ENCODE results near the gene TTC38. TPM values are rescaled to one million over a fixed set of nuclear protein-coding genes. Genes with fewer than 3 reads are reported as not detected.

Gene TTC38
- total RNA-seq, 2 experiments from 2014 or later, result 5.2 to 5.8 TPM

DNA sequence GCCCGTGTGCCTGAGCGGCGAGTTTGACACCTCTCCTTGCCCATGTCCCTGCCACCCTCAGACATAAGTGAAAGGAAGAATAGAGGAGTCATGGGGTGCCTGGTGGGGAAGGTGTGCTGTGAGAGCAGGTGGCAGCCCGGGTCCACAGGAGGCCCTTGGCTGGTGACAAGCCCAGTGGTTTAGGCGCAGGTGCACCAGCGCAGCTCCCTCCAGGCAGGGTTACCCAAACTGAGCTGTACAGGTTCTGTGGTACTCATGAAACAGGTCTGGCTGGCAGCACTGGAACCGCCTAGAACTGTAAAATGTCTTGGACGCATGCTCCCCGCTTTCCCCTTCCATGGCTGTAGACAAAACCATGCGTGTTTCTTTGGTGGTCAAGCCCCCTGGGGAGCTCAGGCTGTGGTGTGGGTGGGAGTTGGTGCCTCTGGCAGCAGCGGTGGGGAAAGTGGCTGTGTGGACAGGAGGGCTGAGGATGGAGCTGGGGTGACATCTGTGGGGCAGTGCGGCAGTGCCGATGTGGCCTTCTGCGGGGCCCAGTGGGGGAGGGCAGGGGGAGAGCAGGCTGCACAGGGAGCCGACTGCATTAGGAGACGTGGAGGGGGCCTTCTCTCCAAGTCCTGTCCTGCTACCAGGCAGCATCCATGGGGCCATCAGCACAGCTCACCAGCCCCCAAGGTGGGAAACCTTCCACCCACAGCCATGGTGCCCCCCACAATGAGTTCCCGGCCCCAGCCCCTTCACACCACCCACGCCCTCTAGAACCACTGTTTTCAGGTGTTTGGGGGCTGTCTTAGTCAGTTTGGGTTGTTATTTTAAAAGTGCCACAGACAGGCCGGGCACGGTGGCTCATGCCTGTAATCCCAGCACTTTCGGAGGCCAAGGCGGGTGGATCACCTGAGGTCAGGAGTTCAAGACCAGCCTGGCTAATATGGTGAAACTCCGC lies 23.3 kb downstream of the TTC38 start:
- ChIA-PET POLR2A (no interaction called here), CTCF (interaction anchor here (0.6 kb wide), 1 partner anchor 41 kb away, joined by 3 read pairs; the partner anchor contains the start of gene CDPF1)
- intact Hi-C loops (cut with DNase I, micrococcal nuclease), result loop anchor here (10.0 kb wide), 2 partner anchors 256 to 616 kb away; partner anchors contain the start of gene ATXN10 (in 1 of the 2)
- Mint-ChIP-seq H3K4me3 (no peak overlapping the region), H3K27me3 (no peaks in the 10 kb centered on the region), H3K9me3 (ENCODE audit: low read depth) (no peaks in the 10 kb centered on the region), H3K27ac (no peak overlapping the region), H3K36me3 (ENCODE audit: low read depth) (peaks cover 5% of the 10 kb centered on the region), H3K4me1 (peaks cover 21% of the 10 kb centered on the region)
- no peak for ATAC-seq
- DNase-seq, result no peak

DNA sequence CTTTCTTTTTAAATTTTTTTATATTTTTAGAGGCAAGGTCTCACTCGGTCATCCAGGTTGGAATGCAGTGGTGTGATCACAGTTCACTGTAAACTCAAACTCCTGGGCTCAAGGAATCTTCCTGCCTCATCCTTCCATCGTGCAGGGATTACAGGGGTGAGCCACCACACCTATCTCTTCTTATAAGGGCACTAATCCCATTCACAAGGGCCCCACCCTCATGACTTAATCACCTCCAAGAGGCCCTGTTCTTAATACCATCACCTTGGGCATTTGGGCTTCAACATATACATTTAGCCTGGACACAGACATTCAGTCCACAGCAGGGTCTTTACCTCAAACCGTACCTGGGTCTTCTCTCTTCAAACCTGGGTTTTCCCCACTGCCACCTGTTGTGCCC lies 24.4 kb downstream of the TTC38 start:
- ChIA-PET POLR2A (no interaction called here), CTCF (no interaction called here)
- ATAC-seq (no peak), DNase-seq (no peak)
- intact Hi-C loops (cut with DNase I, micrococcal nuclease), result loop anchor here (10.0 kb wide), 2 partner anchors 257 to 617 kb away; partner anchors contain the start of gene ATXN10 (in 1 of the 2)
- H3K9me3 Mint-ChIP-seq (ENCODE audit: low read depth), result no peaks in the 10 kb centered on the region
- peaks cover 26% of the 10 kb centered on the region for H3K4me1 Mint-ChIP-seq
- no peaks in the 10 kb centered on the region for H3K27me3 Mint-ChIP-seq
- peaks cover 6% of the 10 kb centered on the region for H3K36me3 Mint-ChIP-seq (ENCODE audit: low read depth)
- no peak overlapping the region for H3K27ac Mint-ChIP-seq
- no peak overlapping the region for H3K4me3 Mint-ChIP-seq

DNA sequence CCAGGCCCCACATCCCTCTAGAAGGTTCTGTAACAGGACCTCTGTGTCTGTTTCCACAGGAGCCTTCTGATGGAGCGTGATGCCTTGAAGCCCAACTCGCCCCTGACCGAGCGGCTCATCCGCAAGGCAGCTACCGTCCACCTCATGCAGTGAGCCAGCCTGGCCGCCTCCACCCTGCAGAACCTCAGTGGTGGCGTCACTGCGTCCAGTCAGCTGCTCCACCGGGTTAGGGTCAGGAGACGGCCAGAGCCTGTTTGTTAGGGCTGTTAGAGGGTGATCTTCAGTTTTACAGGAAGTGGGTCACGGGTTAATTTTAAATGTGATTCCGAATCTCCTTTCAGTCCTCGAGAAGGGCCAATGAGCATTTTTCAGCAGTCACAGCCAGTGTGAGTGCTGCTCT lies 24.9 kb downstream of the TTC38 start:
- POLR2A ChIA-PET, result no interaction called here
- intact Hi-C loops (cut with DNase I, micrococcal nuclease), result loop anchor here (10.0 kb wide), 2 partner anchors 258 to 618 kb away; partner anchors contain the start of gene ATXN10 (in 1 of the 2)

DNA sequence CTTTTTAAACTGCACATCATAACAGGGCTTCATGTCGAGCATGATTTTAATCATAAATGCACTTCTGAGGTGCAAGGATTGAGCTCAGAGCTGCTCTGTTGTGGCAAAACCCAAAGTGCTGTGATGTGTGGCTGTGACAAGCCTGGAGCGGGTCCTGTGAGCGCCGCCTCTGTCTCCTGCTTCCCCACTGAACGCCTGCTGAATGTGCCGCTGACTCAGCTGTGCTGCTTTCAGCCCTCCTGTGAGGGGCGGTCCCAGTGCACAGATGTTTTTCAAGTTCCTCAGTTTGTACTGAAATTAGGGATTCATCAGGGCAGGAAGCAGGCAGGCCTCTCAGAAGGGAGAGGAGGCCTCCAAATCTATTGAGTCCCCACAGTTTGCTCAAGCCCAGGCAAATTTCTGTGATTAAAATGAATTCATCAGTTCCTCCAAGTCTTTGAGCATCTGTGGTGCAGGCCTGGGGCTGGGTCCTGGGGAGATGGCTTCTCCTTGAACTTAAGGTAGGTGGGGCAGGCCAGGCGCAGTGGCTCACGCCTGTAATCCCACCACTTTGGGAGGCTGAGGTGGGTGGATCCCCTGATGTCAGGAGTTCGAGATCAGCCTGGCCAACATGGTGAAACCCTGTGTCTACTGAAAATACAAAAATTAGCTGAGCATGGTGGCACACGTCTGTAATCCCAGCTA lies 25.9 kb downstream of the TTC38 start:
- H3K27ac Mint-ChIP-seq, result peak overlapping the region; percentile 5
- no peak overlapping the region for H3K4me3 Mint-ChIP-seq
- H3K4me1 Mint-ChIP-seq, result peaks cover 30% of the 10 kb centered on the region
- POLR2A ChIA-PET, result no interaction called here
- CTCF ChIA-PET, result interaction anchor here (0.6 kb wide), 1 partner anchor 23 kb away, joined by 3 read pairs; no protein-coding TSS in a partner anchor
- H3K27me3 Mint-ChIP-seq, result peaks cover 2% of the 10 kb centered on the region
- H3K9me3 Mint-ChIP-seq (ENCODE audit: low read depth), result no peaks in the 10 kb centered on the region
- no peak for ATAC-seq
- peaks cover 16% of the 10 kb centered on the region for H3K36me3 Mint-ChIP-seq (ENCODE audit: low read depth)
- DNase-seq, result peak; percentile 61
- intact Hi-C loops (cut with DNase I, micrococcal nuclease), result loop anchor here (10.0 kb wide), 2 partner anchors 259 to 619 kb away; partner anchors contain the start of gene ATXN10 (in 1 of the 2)

More for the DNA sequence above, 24.9 kb downstream of the TTC38 start:
- no peak overlapping the region for H3K4me3 Mint-ChIP-seq
- peaks cover 11% of the 10 kb centered on the region for H3K36me3 Mint-ChIP-seq (ENCODE audit: low read depth)
- CTCF ChIA-PET, result no interaction called here
- no peak overlapping the region for H3K27ac Mint-ChIP-seq
- no peaks in the 10 kb centered on the region for H3K9me3 Mint-ChIP-seq (ENCODE audit: low read depth)
- ATAC-seq (no peak), DNase-seq (no peak)
- peaks cover 29% of the 10 kb centered on the region for H3K4me1 Mint-ChIP-seq
- no peaks in the 10 kb centered on the region for H3K27me3 Mint-ChIP-seq

DNA sequence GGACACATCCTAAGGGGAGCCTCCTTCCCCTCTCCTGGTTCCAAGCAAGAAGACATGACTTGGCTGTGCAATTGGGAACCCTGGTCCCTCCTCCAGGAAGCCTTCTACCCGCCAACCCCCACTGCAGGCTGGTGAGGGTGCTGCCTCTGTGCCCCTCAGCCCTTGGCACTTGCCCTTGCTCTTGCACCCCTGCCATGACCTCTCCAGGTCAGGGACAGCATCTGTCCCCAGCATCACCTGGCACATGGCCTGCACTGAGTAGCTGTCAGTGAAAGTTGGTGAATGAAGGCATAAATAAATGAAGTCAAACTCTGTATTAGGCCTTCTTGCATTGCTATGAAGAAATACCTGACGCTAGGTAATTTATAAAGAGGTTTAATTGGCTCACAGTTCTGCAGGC lies 27.0 kb downstream of the TTC38 start:
- H3K4me3 Mint-ChIP-seq, result peak overlapping the region; percentile 90
- no peak for DNase-seq
- POLR2A ChIA-PET, result interaction anchor here (0.7 kb wide), 1 partner anchor 308 kb away, joined by 3 read pairs; no protein-coding TSS in a partner anchor
- ATAC-seq, result no peak
- CTCF ChIA-PET, result interaction anchor here (1.5 kb wide), 1 partner anchor 45 kb away, joined by 7 read pairs; the partner anchor contains the start of gene CDPF1
- no peaks in the 10 kb centered on the region for H3K9me3 Mint-ChIP-seq (ENCODE audit: low read depth)
- intact Hi-C loops (cut with DNase I, micrococcal nuclease), result loop anchor here (10.0 kb wide), 2 partner anchors 260 to 620 kb away; partner anchors contain the start of gene ATXN10 (in 1 of the 2)
- H3K27me3 Mint-ChIP-seq, result peaks cover 4% of the 10 kb centered on the region
- peak overlapping the region; percentile 76 for H3K27ac Mint-ChIP-seq
- peaks cover 33% of the 10 kb centered on the region for H3K4me1 Mint-ChIP-seq
- peaks cover 26% of the 10 kb centered on the region for H3K36me3 Mint-ChIP-seq (ENCODE audit: low read depth)

DNA sequence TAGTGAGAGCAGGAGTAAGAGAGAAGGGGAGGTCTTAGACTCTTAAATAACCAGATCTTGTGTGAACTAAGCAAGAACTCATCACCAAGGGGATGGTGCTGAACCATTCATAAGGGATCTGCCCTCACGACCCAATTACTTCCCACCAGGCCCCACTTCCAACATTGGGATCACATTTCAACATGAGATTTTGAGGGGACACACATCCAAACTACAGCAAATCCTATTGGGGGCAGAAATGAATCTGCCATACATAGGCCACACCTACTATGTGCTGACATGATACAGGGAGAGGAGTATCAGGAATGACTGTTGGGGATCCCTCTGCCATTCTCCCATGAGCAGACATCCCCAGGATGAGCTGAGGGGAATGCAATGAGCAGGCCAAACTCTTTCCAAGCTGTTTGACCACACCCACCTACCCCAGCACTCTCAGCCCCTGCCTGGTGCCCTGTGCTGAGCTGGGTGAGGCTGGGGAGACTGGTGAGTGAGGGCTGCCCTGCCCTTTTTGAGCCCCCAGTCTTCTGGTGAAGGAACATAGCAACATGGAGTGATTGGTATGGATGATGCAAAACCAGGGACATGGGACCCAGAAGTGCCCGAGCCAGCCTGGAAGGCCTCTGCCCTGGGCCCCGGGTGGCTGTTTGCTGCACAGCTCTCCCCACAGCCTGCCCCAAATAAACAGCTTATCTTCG lies 27.6 kb downstream of the TTC38 start:
- H3K27me3 Mint-ChIP-seq, result peaks cover 4% of the 10 kb centered on the region
- ChIA-PET POLR2A (interaction anchor here (0.7 to 1.7 kb wide), 3 partner anchors 45 to 309 kb away, joined by 3 to 7 read pairs (median 5); partner anchors contain the start of gene CDPF1), CTCF (interaction anchor here (0.7 to 1.5 kb wide), 2 partner anchors 19 to 46 kb away, joined by 4 to 7 read pairs; partner anchors contain the start of gene CDPF1)
- peak overlapping the region; percentile 93 for H3K27ac Mint-ChIP-seq
- peaks cover 34% of the 10 kb centered on the region for H3K4me1 Mint-ChIP-seq
- DNase-seq (no peak), ATAC-seq (no peak)
- peak overlapping the region; percentile 90 for H3K4me3 Mint-ChIP-seq
- H3K9me3 Mint-ChIP-seq (ENCODE audit: low read depth), result no peaks in the 10 kb centered on the region
- peaks cover 28% of the 10 kb centered on the region for H3K36me3 Mint-ChIP-seq (ENCODE audit: low read depth)
- intact Hi-C loops (cut with DNase I, micrococcal nuclease), result loop anchor here (10.0 kb wide), 2 partner anchors 261 to 621 kb away; partner anchors contain the start of gene ATXN10 (in 1 of the 2)

DNA sequence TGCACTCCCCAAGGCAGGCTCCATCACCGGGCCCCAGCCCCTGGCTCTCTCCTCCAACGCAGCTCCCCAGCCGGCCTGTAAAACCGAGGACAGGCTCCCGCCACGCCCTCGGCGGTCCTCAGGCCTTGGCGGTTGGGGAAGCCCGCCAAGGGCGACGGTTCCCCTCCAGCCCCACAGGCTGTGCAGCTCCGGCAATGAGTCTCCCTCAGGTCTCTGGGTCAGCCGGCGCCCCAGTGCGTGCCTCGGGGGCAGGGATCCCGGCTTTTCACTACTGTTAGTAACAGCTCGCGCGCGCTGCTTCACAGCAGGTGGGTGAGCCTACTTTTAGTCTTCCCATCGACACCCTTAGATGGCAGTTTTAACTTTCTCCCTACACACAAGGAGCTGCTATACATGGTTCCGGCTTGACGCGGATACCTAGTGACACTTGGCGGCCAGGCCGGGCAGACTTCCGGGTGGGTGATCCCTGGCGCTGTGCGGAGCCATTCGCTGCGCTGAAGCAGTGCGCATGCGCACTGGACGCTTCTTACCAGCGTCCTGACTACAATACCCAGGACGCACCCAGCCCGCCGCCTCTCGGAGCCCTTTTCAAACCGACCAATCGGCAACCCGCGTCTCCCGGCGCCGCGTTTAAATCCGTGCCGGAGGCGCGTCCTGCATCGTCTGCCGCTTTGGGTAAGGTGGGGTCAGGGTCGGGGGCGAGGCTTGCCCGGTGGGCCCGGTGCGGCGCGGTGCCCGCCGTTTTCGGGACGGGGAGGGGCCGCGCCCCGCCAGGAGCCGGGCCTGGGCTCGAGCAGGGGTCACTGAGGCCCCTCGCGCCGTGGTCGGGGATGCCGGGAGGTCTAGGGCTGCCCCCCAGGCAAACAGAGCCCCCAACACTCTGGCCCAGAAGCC lies 28.7 kb downstream of the TTC38 start, which contains the start of gene GTSE1:
Gene GTSE1, plus strand, starts transcription at position 614 of the 894 bp plus-strand sequence. CDS start 531 bp downstream, outside the sequence.
- peak within 1 kb of the TSS; percentile 90 for H3K4me3 Mint-ChIP-seq
- intact Hi-C loops (cut with DNase I, micrococcal nuclease), result loop anchor here (1.0 to 10.0 kb wide), 13 partner anchors 28 to 622 kb away; partner anchors contain the start of genes CDPF1 (in 2 of the 2), ATXN10 (in 1 of the 2), PPARA (in 1 of the 2) and TBC1D22A (in 1 of the 2)
- H3K9me3 Mint-ChIP-seq (ENCODE audit: low read depth), result no peaks in the 10 kb centered on the region
- ChIA-PET POLR2A (interaction anchor here (1.7 kb wide), 2 partner anchors 46 to 147 kb away, joined by 5 to 7 read pairs; partner anchors contain the start of gene CDPF1), CTCF (interaction anchor here (1.0 to 1.5 kb wide), 3 partner anchors 47 to 175 kb away, joined by 3 to 7 read pairs (median 3); partner anchors contain the start of gene CDPF1)
- H3K27me3 Mint-ChIP-seq, result peaks cover 4% of the 10 kb centered on the region
- peaks cover 35% of the 10 kb centered on the region for H3K4me1 Mint-ChIP-seq
- peaks cover 37% of the 10 kb centered on the region for H3K36me3 Mint-ChIP-seq (ENCODE audit: low read depth)
- peak within 1 kb of the TSS; percentile 93 for H3K27ac Mint-ChIP-seq
- DNase-seq (peak; percentile 99), ATAC-seq (peak; percentile 99)

DNA sequence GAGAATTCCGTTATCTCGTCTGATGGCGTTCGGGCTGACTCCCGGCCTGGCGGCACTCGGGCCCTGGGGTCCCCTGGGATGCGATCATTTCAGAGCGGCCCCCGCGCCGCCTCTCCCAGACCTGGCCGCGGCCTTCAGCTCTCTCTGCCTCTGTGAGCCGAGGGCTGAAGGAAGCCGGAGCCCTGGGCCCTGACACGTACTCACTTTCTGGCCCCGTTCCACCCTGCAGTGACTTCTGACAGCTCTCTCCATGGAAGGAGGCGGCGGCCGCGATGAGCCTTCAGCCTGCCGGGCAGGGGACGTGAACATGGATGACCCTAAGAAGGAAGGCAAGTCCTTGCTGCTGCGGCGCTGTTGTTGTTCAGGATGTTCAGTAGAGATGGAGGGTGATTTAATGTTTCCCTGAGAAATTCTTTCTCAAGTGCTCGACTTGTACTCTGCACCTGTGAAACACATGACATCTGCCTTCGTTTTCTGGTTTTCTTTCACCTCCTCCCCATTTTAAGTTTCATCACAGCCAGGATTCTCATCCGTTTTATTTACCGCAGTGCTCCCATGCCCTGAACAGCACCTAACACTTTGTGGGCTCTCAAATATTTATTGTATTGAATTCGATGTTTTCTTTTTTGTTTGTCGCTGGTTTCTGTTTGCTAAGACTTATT lies 29.5 kb downstream of the TTC38 start:
- Mint-ChIP-seq H3K27ac (peak overlapping the region; percentile 73), H3K9me3 (ENCODE audit: low read depth) (no peaks in the 10 kb centered on the region), H3K4me1 (peaks cover 35% of the 10 kb centered on the region), H3K27me3 (peaks cover 4% of the 10 kb centered on the region), H3K36me3 (ENCODE audit: low read depth) (peaks cover 37% of the 10 kb centered on the region), H3K4me3 (peak overlapping the region; percentile 90)
- CTCF ChIA-PET, result no interaction called here
- intact Hi-C loops (cut with DNase I, micrococcal nuclease), result loop anchor here (10.0 kb wide), 2 partner anchors 262 to 622 kb away; partner anchors contain the start of gene ATXN10 (in 1 of the 2)
- peak; percentile 58 for DNase-seq
- ATAC-seq, result peak; percentile 8
- POLR2A ChIA-PET, result no interaction called here

DNA sequence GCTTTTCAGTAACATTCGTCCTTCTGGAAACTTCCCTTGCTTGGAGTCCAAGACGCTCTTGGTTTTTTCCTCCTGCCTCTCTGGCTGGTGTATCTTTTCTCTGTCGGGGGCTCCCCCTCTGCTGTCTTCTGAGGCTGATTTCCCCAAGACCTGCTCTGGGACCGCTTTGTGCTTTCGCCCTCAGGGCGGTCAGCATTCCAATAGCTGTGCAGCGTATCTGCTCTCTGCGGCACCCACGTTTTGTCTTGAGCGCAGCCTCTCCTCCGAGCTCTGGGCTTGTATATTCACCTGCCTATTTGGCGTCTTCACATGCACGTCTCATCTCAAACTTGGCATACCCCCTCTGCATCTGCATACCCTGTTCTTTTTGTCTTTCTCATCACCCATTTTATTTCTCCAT lies 31.3 kb downstream of the TTC38 start:
- ChIA-PET POLR2A (interaction anchor here (0.7 kb wide), 1 partner anchor 331 kb away, joined by 4 read pairs; no protein-coding TSS in a partner anchor), CTCF (interaction anchor here (1.0 to 1.3 kb wide), 3 partner anchors 10 to 303 kb away, joined by 3 to 5 read pairs (median 4); no protein-coding TSS in a partner anchor)
- no peak for ATAC-seq
- DNase-seq, result no peak
- Mint-ChIP-seq H3K4me3 (peak overlapping the region; percentile 90), H3K9me3 (ENCODE audit: low read depth) (no peaks in the 10 kb centered on the region), H3K4me1 (peaks cover 31% of the 10 kb centered on the region), H3K27ac (no peak overlapping the region), H3K27me3 (peaks cover 4% of the 10 kb centered on the region), H3K36me3 (ENCODE audit: low read depth) (peaks cover 45% of the 10 kb centered on the region)
- intact Hi-C loops (cut with DNase I, micrococcal nuclease), result loop anchor here (10.0 kb wide), 2 partner anchors 264 to 624 kb away; partner anchors contain the start of gene ATXN10 (in 1 of the 2)
